HG03439 (cell line): Measurements from ENCODE around the gene RAD23A.

Experiments used
- ATAC-seq: cut with Tn5 transposase; IDR thresholded peaks from one replicate; pipeline ENCODE4 v1.9.1; 2021; ENCODE audit warnings: mild to moderate bottlenecking, moderate library complexity; ENCODE audit not compliant: unreplicated experiment

RAD23A gene

DNA sequence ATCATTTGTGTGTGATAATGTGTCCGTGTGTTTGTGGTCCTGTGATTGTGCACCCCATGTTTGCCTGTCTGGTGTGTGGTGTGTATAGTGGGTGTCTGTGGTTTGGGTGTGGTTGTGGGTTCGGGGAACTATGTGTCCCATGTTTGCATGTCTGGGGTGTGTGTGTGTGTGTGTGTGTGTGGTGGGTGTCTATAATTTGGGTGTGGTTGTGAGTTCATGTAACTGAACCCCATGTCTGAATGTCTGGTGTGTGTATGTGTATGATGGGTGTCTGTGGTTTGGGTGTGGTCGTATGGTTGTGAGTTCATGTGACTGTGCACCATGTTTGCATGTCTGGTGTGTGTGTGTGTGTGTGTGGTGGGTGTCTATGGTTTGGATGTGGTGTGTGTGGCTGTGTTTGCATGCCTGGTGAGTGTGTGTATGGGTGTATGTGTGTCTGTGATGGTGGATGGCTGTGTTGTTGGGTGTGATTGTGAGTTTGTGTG is 38.5 kb downstream of the RAD23A start:
- no peak for ATAC-seq

DNA sequence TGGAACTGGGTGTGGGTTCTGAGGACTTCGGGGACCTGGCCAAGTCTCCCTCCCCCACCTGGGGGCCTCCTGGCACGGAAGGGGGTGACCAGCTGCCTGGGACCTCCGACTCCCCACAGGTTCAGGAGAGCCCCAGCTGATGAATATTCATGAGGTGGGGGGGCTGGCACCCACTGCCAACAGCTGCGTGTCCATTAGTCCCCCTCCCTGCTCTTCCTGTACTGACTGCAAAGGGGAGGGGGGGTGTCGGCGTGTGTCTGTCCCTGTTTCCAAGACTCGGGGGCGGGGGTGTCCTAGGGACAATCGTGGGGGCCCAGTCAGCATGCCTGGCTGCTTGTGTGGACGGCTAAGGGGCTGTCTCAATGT is 39.0 kb downstream of the RAD23A start:
- ATAC-seq, result no peak

DNA sequence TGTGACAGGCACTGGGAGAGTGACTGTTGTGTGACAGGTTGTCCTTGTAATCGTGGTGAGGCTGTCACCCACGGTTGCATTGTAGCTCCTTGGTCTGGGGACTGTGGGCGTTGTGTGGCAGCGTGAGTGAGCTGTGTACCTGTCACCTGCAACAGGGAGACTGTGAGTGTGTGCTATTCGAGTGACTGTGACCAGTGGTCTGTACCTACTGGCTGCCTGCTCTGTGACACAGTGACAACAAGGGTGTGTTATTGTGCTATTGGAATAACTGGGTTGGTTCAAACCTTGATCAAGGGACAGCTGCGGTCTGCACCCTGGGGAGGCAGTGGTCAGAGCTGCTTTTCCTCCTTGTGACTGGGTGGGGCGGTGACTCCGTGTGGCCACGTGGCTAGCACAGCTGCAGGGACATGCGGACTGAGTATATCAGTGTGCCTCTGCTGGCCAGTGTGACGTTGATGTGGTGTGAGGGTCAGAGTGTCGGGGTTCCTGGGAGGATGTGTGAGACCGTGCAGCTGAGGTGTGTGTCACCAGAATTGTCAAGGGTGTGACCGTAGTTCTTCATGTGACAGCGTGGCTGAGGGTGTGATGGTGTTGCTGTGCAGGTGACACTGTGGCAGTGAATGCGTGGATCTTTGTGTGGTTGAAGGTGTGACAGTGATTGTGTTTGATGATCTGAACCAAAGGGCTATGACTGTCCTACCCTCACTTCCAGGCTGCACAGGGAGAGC is 39.6 kb downstream of the RAD23A start:
- ATAC-seq, result no peak

DNA sequence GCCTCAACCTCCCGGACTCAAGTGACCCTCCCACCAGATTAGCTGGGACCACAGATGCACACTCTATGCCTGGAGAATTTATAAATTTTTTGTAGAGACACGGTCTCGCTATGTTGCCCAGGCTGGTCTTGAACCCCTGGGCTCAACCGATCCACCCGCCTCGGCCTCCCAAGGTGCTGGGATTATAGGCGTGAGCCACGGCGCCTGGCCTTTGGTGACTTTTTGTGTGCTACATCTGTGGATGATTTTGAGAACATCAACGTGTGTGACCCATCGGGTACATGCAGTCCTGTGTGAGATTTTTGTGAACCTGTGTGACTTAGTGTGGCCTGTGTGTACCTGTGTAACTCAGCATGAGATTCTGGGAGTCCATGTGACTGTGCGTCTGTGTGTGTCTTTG is 41.1 kb downstream of the RAD23A start:
- ATAC-seq, result no peak

DNA sequence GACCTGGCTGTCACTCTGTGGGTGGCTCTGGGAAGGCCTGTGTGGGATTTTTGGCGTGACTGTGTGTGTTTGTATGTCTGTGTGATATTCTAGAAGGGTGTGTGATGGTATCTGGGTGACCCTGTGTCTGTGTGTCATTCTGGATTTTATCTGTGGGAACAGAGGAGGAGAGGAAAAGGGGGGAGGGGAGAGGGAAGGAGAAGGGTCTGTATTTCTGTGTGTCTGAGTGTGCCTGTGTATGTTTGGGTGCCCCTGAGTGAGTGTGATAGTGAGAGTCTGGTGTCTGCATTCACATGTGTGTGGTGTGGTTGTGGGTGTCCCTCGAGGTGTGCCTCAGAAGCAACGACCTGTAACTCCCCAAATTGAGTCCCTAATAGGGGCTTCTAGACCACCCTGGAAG is 41.5 kb downstream of the RAD23A start:
- ATAC-seq, result no peak

DNA sequence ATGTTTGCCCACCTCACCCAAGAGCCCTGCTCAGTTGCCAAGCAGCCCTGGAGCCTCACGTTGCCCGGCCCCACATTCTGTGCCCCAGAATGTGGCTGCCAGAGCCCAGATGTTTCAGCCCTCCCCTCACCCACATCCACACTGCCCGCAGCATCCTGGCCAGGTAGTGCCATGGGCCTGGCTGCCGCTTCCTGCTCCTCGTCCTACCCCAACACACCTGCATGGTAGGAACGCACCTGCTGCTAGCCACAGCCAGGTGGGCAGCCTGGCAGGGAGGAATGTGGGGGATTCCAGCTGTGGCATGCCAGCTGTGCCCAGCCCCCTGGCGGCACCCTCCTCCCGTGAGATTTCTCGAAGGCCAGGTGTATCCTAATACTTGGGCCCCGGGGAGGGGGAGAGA is 42.1 kb downstream of the RAD23A start:
- no peak for ATAC-seq

DNA sequence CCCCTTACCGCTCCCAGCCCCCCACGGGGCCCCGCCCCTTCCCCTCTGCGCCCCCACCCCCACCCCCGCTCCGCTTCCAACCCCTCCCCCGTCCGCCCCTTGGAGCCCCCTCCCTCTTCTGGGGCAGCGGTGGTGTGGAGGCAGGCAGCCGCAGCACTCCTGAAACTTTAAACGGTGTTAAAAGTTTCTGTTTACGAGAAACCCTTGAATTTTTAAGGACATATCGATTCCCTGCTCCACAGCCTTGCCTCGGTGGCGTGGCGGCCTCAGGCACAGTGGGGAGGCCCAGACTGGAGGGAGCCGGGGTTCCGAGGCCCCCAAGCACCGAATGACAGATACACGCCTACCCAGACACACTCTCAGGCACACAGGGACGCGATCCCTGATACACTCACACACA is 44.8 kb downstream of the RAD23A start:
- ATAC-seq, result no peak

DNA sequence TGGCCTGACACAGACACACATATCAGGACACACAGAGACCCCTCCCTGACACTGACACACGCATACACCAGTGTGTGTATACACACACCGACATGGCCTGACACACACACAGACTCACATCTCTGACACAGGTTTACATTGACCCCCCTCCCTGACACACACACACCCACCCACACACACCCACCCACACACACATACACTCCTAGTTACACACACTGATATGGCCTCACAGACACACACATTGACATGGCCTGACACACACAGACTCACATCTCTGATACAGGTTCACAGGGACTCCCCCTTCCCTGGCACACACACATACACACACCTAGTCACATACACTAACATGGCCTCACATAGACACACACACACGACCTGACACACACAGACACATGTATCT is 45.2 kb downstream of the RAD23A start:
- no peak for ATAC-seq

DNA sequence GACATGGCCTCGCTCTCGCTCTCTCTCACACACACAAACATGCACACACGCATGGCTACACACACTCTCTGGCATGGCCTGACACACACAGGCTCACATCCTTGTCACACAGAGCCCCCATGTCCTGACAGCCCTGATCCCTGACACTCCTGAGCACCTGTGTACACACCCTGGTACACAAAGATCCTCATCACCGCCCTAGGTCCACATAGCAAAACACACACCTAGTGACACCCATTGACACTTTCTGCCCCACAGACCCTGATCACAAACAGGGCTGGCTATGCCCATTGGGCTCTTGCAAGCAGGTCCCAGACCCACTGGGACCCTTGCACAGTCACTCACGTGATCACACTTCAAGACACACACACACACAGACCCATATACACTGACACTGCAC is 45.6 kb downstream of the RAD23A start:
- ATAC-seq, result no peak

DNA sequence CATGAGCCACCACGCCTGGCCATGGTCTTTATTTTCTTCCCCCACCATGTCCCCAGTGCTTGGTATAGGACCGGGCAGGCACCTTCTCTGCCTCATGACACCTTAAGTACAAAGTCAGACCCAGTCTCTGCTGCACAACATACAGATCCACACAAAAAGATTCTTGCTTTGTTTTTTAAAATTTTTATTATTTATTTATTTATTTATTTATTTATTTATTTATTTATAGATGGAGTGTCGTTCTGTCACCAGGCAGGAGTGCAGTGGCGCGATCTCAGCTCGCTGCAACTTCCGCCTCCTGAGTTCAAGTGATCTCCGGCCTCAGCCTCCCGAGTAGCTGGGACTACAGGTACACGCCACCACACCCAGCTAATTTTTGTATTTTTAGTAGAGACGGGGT is 47.1 kb downstream of the RAD23A start:
- no peak for ATAC-seq

DNA sequence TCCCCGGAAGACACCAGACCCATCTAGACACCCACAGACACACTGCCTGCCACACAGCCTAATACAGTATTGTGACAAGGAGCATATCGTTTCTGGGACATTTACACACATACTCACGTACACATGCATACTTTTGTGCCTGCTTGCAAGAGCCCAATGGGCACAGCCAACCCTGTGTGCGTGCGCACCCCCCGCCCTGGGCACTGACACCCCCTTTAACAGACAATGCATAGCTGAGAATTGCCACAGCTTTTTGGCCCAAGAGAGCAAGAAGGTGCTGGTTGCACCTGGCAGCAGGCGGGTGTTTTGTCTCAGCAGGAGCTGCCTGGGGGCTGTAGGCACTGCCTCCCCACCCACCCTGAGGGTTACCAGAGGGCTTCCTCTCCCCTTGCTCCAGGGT is 47.9 kb downstream of the RAD23A start:
- no peak for ATAC-seq

DNA sequence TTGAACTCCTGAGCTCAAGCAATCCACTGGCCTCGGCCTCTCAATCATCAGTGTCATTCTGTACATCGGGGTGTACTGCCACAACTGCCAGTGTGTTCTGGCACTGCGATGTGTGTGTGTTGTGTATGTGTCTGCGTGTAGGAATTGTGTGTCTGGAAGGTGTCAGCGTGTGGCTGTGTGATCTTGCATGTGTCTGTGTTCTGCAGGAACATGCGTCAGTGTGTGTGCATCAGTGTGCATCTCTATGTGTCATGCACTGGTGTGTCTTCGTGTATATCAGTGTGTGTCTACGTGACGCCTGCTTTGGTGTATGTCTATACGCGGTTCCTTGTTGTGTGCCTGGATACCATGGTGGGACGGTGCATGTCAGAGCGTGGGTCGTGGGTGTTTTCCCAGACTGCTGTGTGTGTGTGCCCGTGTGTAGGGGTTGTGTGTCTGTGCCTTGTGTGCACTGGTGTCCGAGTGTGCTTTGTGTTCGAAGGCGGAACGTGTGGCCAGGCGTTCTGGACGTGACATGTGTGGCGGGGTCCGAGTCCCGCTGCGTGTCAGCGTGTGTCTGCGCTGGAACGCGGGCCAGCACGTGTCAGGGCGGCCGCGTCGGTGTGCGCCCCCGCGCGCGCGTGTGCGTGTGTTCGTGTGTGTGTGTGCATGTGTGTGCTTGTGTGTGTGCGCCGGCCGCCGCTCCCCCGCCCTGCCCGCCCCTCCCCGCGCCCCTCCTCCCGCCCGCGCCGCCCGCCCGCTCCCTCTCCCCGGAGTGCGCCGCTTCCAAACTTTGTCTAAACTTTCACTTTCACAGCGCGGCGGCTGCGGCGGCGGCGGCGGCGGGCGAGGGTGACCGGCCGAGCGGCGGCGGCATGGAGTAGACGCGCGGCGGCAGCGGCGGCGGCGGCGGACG is 49.3 kb downstream of the RAD23A start, which contains the start of gene NFIX:
TSS of gene NFIX (plus strand) at position 775 of the 895 bp plus-strand sequence. CDS start 363 bp downstream, outside the sequence.
- ATAC-seq, result no peak

DNA sequence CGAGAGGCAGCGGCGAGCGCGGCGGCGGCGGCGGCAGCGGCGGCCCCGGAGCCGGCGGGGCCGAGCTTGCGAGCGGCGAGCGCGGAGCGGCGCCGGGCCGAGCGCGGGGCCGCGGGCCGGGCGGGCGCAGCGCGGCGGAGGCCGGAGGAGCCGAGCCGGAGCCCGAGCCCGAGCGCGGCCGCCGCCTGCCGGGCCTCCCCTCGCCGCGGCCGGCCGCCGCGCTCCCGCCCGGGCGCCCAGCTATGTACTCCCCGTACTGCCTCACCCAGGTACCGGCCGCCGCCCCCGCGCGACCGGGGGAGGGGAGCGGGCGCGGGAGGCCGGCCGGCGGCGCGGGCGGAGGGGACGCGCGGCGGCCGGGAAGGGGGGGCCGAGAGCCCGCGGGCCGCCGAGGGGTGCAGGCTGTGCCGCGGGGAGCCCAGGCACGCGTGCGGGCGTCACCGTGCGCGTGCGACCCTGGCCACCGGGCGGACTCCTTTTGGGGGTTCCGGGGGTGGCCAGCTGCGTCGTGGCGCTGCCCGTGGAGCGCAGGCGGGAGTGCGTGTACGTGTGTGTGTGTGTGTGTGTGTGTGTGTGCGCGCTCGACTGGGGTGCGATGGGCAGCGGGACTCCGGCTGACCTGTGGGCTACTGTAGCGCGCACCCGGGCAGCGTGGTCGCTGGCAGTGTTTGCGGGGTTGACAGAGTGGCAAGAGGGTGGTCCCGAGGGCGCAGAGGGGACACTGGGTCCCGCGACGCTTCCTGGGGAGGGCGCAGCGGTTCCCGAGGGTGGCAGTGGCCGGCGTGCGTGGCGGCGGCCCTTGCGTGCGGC is 50.1 kb downstream of the RAD23A start:
- no peak for ATAC-seq

DNA sequence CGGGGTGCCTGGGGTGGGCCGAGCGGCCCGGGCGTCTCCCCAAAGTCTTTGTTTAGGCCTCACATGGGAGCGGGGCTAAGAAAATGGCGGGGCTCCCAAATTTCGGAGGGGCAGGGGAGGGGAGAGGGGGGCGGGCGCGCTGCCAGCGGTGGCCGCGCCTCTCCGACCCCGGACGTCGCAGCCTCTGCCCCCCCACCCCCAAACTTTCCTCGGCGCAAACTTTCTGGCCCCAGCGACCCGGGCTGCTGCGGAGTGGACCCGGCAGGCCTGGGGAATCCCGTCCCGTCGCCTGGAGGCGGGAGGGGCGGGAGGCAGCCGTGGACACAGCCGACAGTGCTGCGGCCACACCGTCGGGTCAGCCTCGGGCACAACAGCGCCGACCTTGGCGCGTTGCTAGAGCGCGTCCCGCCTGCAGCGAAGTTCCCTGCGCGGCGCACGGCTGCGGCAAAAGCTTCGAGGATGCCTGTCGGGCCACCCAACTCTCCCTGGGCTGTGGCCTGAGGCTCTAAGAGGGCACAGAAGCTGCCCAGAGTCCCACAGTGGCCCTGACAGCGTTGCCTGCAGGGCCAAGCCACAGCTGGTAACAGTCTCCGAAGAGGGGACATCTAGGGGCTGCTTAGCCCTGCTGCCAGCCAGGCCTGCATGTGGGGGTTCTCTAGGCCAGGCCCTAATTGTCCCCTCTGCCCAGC is 50.9 kb downstream of the RAD23A start:
- ATAC-seq, result no peak

DNA sequence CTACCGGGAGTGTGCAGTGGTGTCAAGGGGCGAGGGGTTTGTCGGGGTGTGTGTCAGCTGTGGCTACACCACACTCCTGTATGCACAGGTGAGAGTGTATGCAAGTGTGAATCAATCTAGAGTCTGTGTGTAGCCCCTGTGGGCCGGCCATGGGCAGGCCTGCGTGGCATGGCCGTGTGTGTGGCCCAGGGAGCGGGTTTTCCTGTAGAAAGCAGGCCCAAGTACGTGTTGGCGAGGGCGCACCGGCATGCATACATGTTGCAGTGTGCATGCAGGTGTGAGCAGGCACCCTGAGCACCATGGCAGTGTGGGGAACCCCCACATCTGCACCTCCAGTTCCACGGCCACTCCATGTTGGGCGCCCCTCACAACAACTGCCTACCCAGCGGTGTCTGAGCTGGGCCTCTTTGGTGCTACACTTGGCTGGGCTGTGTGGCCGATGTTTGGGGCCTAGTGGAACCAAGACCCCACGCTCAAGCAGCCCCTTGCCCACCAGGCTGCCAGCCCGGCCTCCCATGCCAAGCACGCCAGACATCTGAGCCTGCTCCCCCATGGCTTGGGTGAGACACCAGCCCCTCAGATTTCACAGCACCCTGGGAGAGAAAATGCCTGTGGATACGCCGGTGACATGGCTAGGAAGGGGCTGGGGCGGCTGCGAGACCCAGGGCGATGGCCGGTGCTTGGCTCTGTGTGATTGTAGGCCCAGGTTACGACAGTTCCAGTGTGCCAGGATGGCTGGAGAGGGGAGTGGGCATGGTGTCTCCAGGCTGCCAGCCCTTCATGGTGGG is 51.7 kb downstream of the RAD23A start:
- ATAC-seq, result no peak

DNA sequence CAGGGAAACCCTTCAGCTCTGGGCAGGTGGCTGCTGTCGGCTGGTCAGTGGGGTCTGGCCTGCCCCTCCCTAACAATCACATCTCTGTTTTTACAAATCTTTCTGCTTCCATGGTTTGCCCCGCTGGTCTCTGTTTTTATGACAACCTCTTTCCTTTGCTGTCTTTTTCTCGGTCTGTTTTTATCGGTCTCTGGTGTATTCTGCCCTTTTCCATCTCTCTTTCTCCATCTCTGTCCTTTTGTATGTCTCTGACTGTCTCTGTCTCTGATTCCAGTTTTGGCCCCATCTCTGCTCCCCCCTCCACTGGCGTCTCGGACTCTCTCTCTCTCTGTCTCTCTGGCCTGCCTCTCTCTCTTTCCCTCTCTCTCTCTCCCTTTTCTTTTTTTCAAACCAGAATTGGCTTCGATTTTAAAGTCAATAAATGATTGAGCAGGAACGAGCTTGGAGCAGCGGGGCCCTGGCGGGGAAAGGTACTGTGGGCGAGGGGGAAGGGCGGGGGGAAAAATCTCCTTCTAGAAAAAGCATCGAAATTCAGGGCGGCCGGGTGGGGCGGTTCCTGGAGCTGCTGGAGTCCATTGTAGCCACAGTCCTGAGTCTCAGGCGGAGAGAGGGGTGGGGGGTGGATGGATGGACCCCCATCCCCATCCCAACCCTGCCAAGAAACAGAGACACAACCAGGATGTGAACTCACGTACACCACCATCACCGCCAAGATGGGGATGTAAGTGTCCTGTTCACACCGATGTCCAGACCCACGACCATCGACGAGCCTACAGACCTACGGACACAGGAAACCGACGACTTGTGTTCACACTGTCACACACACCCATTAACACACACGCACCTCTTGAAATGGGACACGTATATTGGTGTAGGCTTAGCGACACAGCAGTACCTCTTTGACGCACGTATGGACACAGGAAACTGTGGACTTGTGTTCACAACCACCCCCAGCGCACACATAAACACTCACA is 52.6 kb downstream of the RAD23A start:
- ATAC-seq, result no peak

DNA sequence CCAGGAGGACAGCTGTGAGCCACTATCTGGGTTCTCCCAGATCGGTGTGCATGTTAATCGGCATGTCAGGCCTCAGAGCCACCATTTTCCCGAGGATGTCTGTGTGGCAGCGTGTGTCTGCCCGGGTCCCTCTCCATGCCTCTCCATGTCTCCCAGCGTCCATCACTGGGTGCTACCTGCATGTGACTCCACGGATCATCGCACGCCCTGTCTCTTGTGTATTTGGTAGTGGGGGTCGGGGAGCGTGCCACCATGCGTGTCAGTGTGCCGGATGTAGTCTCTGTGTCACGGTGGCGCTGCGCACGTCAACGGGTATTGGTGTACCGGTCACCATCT is 55.5 kb downstream of the RAD23A start:
- no peak for ATAC-seq

DNA sequence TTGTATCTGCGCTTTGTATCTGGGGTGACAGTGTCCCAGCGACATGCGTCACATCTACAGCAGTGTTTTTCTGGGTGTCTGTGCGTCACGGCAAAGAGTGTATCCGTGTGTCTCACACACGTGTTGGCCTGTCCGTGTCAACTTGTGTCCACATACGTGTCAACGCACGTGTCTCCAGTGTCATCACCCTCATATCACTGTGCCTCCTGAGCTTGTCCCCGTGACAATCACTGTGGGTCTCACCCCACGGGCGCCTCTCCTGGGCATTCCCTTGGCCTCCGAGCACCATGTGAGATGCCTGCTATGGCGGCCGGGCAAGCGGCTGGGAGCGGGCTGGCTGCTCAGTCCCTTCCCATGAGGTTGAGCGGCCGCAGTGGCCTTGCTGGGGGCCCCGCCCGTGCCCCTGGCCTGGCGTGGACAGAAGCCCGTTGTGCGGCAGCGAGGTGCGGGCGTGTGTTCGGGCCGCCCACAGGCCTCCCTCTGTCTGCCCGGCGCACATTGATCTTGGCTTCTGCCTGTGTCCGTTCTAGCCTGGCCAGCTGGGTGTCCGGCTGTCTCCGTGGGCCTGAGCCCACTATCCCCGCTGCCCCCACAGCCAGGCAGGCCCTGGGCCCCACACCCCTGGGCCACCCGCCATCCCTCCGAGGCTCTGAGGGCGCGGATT is 56.0 kb downstream of the RAD23A start:
- no peak for ATAC-seq
